GM23338 (cell line): ENCODE data around the gene DAAM2. TPM values are rescaled to one million over a fixed set of nuclear protein-coding genes. Genes with fewer than 3 reads are reported as not detected.

Experiments used
- ATAC-seq: fragments of 200-7000 bp; cut with Tn5 transposase; 3 replicates; pipeline ENCODE4 v1.9.1; 2020
- DNase-seq: peaks from one replicate; pipeline ENCODE4 v3.0.0-alpha.2; 2015; ENCODE audit warnings: low spot score
- H2AFZ ChIP-seq: fragments of 200-600 bp; sonication (generic); 2 replicates; pipeline ENCODE4 v1.8.0; 2016; ENCODE audit warnings: antibody characterized with exemption, mild to moderate bottlenecking, moderate library complexity
- H3F3A ChIP-seq: fragments of 200-600 bp; sonication (generic); replicated peaks from 2 replicates; pipeline ENCODE4 v1.8.0; 2017; ENCODE audit warnings: antibody characterized with exemption, mixed run types, low read depth
- H3K27ac ChIP-seq: fragments of 200-600 bp; sonication (generic); 2 replicates; pipeline ENCODE4 v1.6.1; 2016; ENCODE audit warnings: low read depth
- H3K27me3 ChIP-seq: fragments of 200-600 bp; sonication (generic); 2 replicates; pipeline ENCODE4 v1.8.0; 2016; ENCODE audit warnings: mild to moderate bottlenecking, mixed run types, moderate library complexity; ENCODE audit not compliant: insufficient read depth
- H3K36me3 ChIP-seq: fragments of 200-600 bp; sonication (generic); 2 replicates; pipeline ENCODE4 v1.8.0; 2016; ENCODE audit warnings: mild to moderate bottlenecking; ENCODE audit not compliant: insufficient read depth
- H3K4me1 ChIP-seq: fragments of 200-600 bp; sonication (generic); 2 replicates; pipeline ENCODE4 v1.8.0; 2016; ENCODE audit warnings: mild to moderate bottlenecking, moderate library complexity; ENCODE audit not compliant: insufficient read depth
- H3K4me2 ChIP-seq: fragments of 200-600 bp; sonication (generic); 2 replicates; pipeline ENCODE4 v1.7.1; 2017; ENCODE audit warnings: mixed run types
- H3K4me3 ChIP-seq: fragments of 200-600 bp; sonication (generic); 2 replicates; pipeline ENCODE4 v1.6.1; 2016; ENCODE audit warnings: mixed run types
- H3K79me2 ChIP-seq: fragments of 200-600 bp; sonication (generic); replicated peaks from 2 replicates; pipeline ENCODE4 v1.8.0; 2017; ENCODE audit warnings: mild to moderate bottlenecking; ENCODE audit not compliant: insufficient read depth
- H3K9me2 ChIP-seq: fragments of 200-600 bp; sonication (generic); 2 replicates; pipeline ENCODE4 v1.8.0; 2017; ENCODE audit not compliant: insufficient read depth
- H4K20me1 ChIP-seq: fragments of 200-600 bp; sonication (generic); replicated peaks from 2 replicates; pipeline ENCODE4 v1.8.0; 2017; ENCODE audit warnings: mild to moderate bottlenecking; ENCODE audit not compliant: insufficient read depth
- H3K27ac Mint-ChIP-seq: 2 replicates; pipeline ENCODE4 v1.8.0; 2020; ENCODE audit warnings: inconsistent platforms, mild to moderate bottlenecking, moderate library complexity, mixed read lengths
- H3K27me3 Mint-ChIP-seq: 3 replicates; pipeline ENCODE4 v1.8.0; 2022; ENCODE audit warnings: low read depth, mild to moderate bottlenecking, moderate library complexity, mixed read lengths, inconsistent platforms; ENCODE audit not compliant: insufficient read depth, poor library complexity
- H3K36me3 Mint-ChIP-seq: 3 replicates; pipeline ENCODE4 v1.8.0; 2021; ENCODE audit warnings: low read depth, mild to moderate bottlenecking, inconsistent platforms, moderate library complexity, mixed read lengths
- H3K4me1 Mint-ChIP-seq: 3 replicates; pipeline ENCODE4 v1.8.0; 2020; ENCODE audit warnings: mild to moderate bottlenecking, inconsistent platforms, mixed read lengths
- H3K4me3 Mint-ChIP-seq: 3 replicates; pipeline ENCODE4 v1.8.0; 2021; ENCODE audit warnings: moderate library complexity, mild to moderate bottlenecking, inconsistent platforms, mixed read lengths
- H3K9me3 Mint-ChIP-seq: 3 replicates; pipeline ENCODE4 v1.8.0; 2020; ENCODE audit warnings: moderate library complexity, mild to moderate bottlenecking, inconsistent platforms, mixed read lengths
- CTCF ChIP-seq, 2 experiments: fragments of 200-600 bp in 1 of 2; sonication (generic) in 1 of 2; conservative IDR thresholded peaks; 2 replicates each; pipeline versions ENCODE4 v1.5.1 to v1.6.1; 2016 to 2017; ENCODE audit warnings: antibody characterized with exemption in 2 of 2, low read depth in 2 of 2, mild to moderate bottlenecking in 2 of 2, moderate library complexity in 1 of 2
- ETS1 ChIP-seq: IDR thresholded peaks from 2 replicates; pipeline ENCODE4 v1.6.1; 2016; ENCODE audit warnings: antibody characterized with exemption
- NANOG ChIP-seq: IDR thresholded peaks from 2 replicates; pipeline ENCODE4 v1.6.1; 2016; ENCODE audit warnings: antibody characterized with exemption, borderline replicate concordance
- POLR2AphosphoS5 ChIP-seq: IDR thresholded peaks from 2 replicates; pipeline ENCODE4 v1.6.1; 2016; ENCODE audit warnings: antibody characterized with exemption, low read depth
- REST ChIP-seq: IDR thresholded peaks from one replicate; pipeline ENCODE4 v1.6.1; 2018; ENCODE audit warnings: antibody characterized with exemption; ENCODE audit not compliant: unreplicated experiment
- STAT1 ChIP-seq: IDR thresholded peaks from one replicate; pipeline ENCODE4 v1.6.1; 2016; ENCODE audit warnings: antibody characterized with exemption; ENCODE audit not compliant: unreplicated experiment
- ZNF331 ChIP-seq: fragments of 250-450 bp; sonication (Bioruptor Pico); IDR thresholded peaks from 2 replicates; pipeline ENCODE4 v1.5.0; 2020; ENCODE audit warnings: low read depth, mild to moderate bottlenecking, moderate library complexity
- polyA plus RNA-seq: library from polyadenylated mRNA; unstranded; fragments of >200 nt; fragmentation: Nextera tagmentation; extraction: Ambion mirVana; gene quantifications from 2 replicates; pipeline ENCODE4 v1.2.1, GENCODE V29; 2016
- total RNA-seq: library from RNA; depleted of rRNA; stranded (reverse); fragments of >200 nt; shearing (Covaris generic); gene quantifications from 2 replicates; pipeline ENCODE4 v1.2.3, GENCODE V29; 2014

The DAAM2 gene
- total and polyA plus RNA-seq, 2 experiments from 2014 or later, result 1.4 to 4.9 TPM

GRCh38 chr6:39770446-39770845 lies 21.7 kb upstream of the DAAM2 start (continued):
- no peak for TF ChIP-seq REST
- TF ChIP-seq ZNF331 (CRISPR knock-in tag), result no peak
- peak in 1 of 2 experiments; percentile 27; a peak in 1 of 4 replicates for TF ChIP-seq CTCF (conservative IDR thresholded peaks at IDR 0.05; ENCODE audit: low read depth in 2 of 2)

- no peaks in the 10 kb centered on the region for H4K20me1 ChIP-seq
- H3K27me3 Mint-ChIP-seq, result peaks cover 8% of the 10 kb centered on the region
- peaks cover 16% of the 10 kb centered on the region; the same call in 2 of the 3 replicates for H3K4me1 Mint-ChIP-seq
- no peak overlapping the region for H2AFZ ChIP-seq
- 0 out of 2 replicates have a peak, but pooled peaks cover 9% of the 10 kb centered on the region for H3K9me2 ChIP-seq
- no peaks in the 10 kb centered on the region for H3F3A ChIP-seq
- ATAC-seq (no peak), DNase-seq (no peak)
- no peaks in the 10 kb centered on the region for H3K36me3 ChIP-seq
- TF ChIP-seq STAT1 (no peak), CTCF (conservative IDR thresholded peaks at IDR 0.05; ENCODE audit: low read depth in 2 of 2) (no peak), REST (no peak), NANOG (no peak), ETS1 (no peak), POLR2AphosphoS5 (no peak)
- peaks cover 11% of the 10 kb centered on the region for H3K4me1 ChIP-seq
- no peak overlapping the region for H3K27ac Mint-ChIP-seq
- H3K9me3 Mint-ChIP-seq, result no peaks in the 10 kb centered on the region
- H3K27me3 ChIP-seq, result no peaks in the 10 kb centered on the region
- H3K79me2 ChIP-seq, result no peaks in the 10 kb centered on the region
- H3K36me3 Mint-ChIP-seq, result no peaks in the 10 kb centered on the region
- H3K4me3 Mint-ChIP-seq, result no peak overlapping the region
- no peak overlapping the region for H3K27ac ChIP-seq
- H3K4me3 ChIP-seq, result no peak overlapping the region
- H3K4me2 ChIP-seq, result no peak overlapping the region
Observed at GRCh38 chr6:39772559-39773273, 19.5 kb upstream of the DAAM2 start.
